GM21737 (cell line): Measurements from ENCODE around the gene ATXN10.

Experiments used
- ATAC-seq: cut with Tn5 transposase; IDR thresholded peaks from one replicate; pipeline ENCODE4 v1.9.1; 2021; ENCODE audit warnings: mild to moderate bottlenecking, moderate library complexity; ENCODE audit not compliant: unreplicated experiment

The ATXN10 gene

GRCh38 chr22:45756558-45756957, 84.9 kb downstream of the ATXN10 start:
- ATAC-seq, result no peak

- no peak for ATAC-seq
Measured at GRCh38 chr22:45757068-45757467, 85.4 kb downstream of the ATXN10 start.

- no peak for ATAC-seq
Measured at GRCh38 chr22:45757936-45758335, 86.3 kb downstream of the ATXN10 start.

- no peak for ATAC-seq
Measured at GRCh38 chr22:45758603-45759002, 87.0 kb downstream of the ATXN10 start.

- no peak for ATAC-seq
Measured at GRCh38 chr22:45760682-45761081, 89.0 kb downstream of the ATXN10 start.

GRCh38 chr22:45762545-45763235, 91.1 kb downstream of the ATXN10 start:
- ATAC-seq, result no peak

GRCh38 chr22:45763236-45763624, 91.6 kb downstream of the ATXN10 start:
- no peak for ATAC-seq

GRCh38 chr22:45768490-45768889, 96.9 kb downstream of the ATXN10 start:
- ATAC-seq, result no peak

- ATAC-seq, result no peak
Measured at GRCh38 chr22:45769569-45770210, 98.1 kb downstream of the ATXN10 start.

- no peak for ATAC-seq
Measured at GRCh38 chr22:45770506-45770905, 98.9 kb downstream of the ATXN10 start.

GRCh38 chr22:45771057-45771456, 99.4 kb downstream of the ATXN10 start:
- ATAC-seq, result no peak

GRCh38 chr22:45771711-45772110, 100.1 kb downstream of the ATXN10 start:
- no peak for ATAC-seq

- no peak for ATAC-seq
Measured at GRCh38 chr22:45772743-45773142, 101.1 kb downstream of the ATXN10 start.

- no peak for ATAC-seq
Measured at GRCh38 chr22:45774001-45774670, 102.5 kb downstream of the ATXN10 start.

- no peak for ATAC-seq
Measured at GRCh38 chr22:45775062-45775461, 103.4 kb downstream of the ATXN10 start.

- ATAC-seq, result no peak
Measured at GRCh38 chr22:45775569-45776312, 104.1 kb downstream of the ATXN10 start.

- ATAC-seq, result no peak
Measured at GRCh38 chr22:45776313-45776585, 104.6 kb downstream of the ATXN10 start.

GRCh38 chr22:45777046-45777851, 105.6 kb downstream of the ATXN10 start:
- ATAC-seq, result no peak

- ATAC-seq, result no peak
Measured at GRCh38 chr22:45777852-45778375, 106.3 kb downstream of the ATXN10 start.

- no peak for ATAC-seq
Measured at GRCh38 chr22:45781459-45781858, 109.8 kb downstream of the ATXN10 start.

- no peak for ATAC-seq
Measured at GRCh38 chr22:45781966-45782365, 110.3 kb downstream of the ATXN10 start.
